ENCODE data around the gene PLPP2.

Gene PLPP2

GRCh38 chr19:309206-309565 is 18.0 kb upstream of the PLPP2 start:
- Mint-ChIP-seq H3K36me3 (ENCODE audit: low read depth) (peaks cover 19% of the 10 kb centered on the region), H3K4me1 (peaks cover 13% of the 10 kb centered on the region), H3K27me3 (ENCODE audit: low read depth, poor library complexity) (peaks cover 2% of the 10 kb centered on the region), H3K4me3 (no peak overlapping the region), H3K9me3 (peaks cover 1% of the 10 kb centered on the region), H3K27ac (no peak overlapping the region)
- TF ChIP-seq CTCF (IDR thresholded peaks at IDR 0.05): no peak
- DNase-seq: no peak

- Mint-ChIP-seq H3K4me3 (no peak overlapping the region), H3K36me3 (ENCODE audit: low read depth) (peaks cover 19% of the 10 kb centered on the region), H3K4me1 (peaks cover 7% of the 10 kb centered on the region), H3K27me3 (ENCODE audit: low read depth, poor library complexity) (peaks cover 2% of the 10 kb centered on the region), H3K27ac (no peak overlapping the region), H3K9me3 (no peaks in the 10 kb centered on the region)
- TF ChIP-seq CTCF (IDR thresholded peaks at IDR 0.05): no peak
- DNase-seq: no peak
Observed at GRCh38 chr19:308471-309205, 17.4 kb upstream of the PLPP2 start.

- no peaks in the 10 kb centered on the region for H3K9me3 Mint-ChIP-seq
- TF ChIP-seq CTCF (IDR thresholded peaks at IDR 0.05): no peak
- H3K4me1 Mint-ChIP-seq: peaks cover 4% of the 10 kb centered on the region
- peaks cover 2% of the 10 kb centered on the region for H3K27me3 Mint-ChIP-seq (ENCODE audit: low read depth, poor library complexity)
- H3K36me3 Mint-ChIP-seq (ENCODE audit: low read depth): peaks cover 19% of the 10 kb centered on the region
- H3K4me3 Mint-ChIP-seq: no peak overlapping the region
- peak overlapping the region; percentile 29 for H3K27ac Mint-ChIP-seq
- DNase-seq: no peak
Observed at GRCh38 chr19:307793-308420, 16.7 kb upstream of the PLPP2 start.

GRCh38 chr19:307111-307531 is 15.9 kb upstream of the PLPP2 start:
- no peak for DNase-seq
- Mint-ChIP-seq H3K27me3 (ENCODE audit: low read depth, poor library complexity) (peaks cover 2% of the 10 kb centered on the region), H3K36me3 (ENCODE audit: low read depth) (peaks cover 19% of the 10 kb centered on the region), H3K4me1 (peaks cover 4% of the 10 kb centered on the region), H3K4me3 (no peak overlapping the region), H3K27ac (no peak overlapping the region), H3K9me3 (no peaks in the 10 kb centered on the region)
- no peak for TF ChIP-seq CTCF (IDR thresholded peaks at IDR 0.05)

- no peak for DNase-seq
- Mint-ChIP-seq H3K9me3 (no peaks in the 10 kb centered on the region), H3K4me3 (no peak overlapping the region)
Observed at GRCh38 chr19:306151-306900, 15.1 kb upstream of the PLPP2 start.

More at GRCh38 chr19:306151-306900, 15.1 kb upstream of the PLPP2 start:
- H3K27ac Mint-ChIP-seq: no peak overlapping the region
- peaks cover 19% of the 10 kb centered on the region for H3K36me3 Mint-ChIP-seq (ENCODE audit: low read depth)
- no peak for TF ChIP-seq CTCF (IDR thresholded peaks at IDR 0.05)
- H3K27me3 Mint-ChIP-seq (ENCODE audit: low read depth, poor library complexity): peaks cover under 1% of the 10 kb centered on the region
- peaks cover 4% of the 10 kb centered on the region for H3K4me1 Mint-ChIP-seq
